VCaP (cell line): ENCODE measurements around the gene PPFIA2.
"Not testable (repeated sequence)": the region's sequence is repeated elsewhere in the genome, so short reads cannot be mapped to it uniquely, and the experiment has no call there.

ENCODE experiments used
- H3K27ac ChIP-seq: fragments of 450-650 bp; 2 replicates; pipeline ENCODE4 v1.5.1; 2017
- TF ChIP-seq, protein P1 (sequence below): fragments of 450-650 bp; conservative IDR thresholded peaks from 2 replicates; pipeline ENCODE4 v1.5.1; 2017; ENCODE audit warnings: mild to moderate bottlenecking, moderate library complexity

PPFIA2 gene

DNA sequence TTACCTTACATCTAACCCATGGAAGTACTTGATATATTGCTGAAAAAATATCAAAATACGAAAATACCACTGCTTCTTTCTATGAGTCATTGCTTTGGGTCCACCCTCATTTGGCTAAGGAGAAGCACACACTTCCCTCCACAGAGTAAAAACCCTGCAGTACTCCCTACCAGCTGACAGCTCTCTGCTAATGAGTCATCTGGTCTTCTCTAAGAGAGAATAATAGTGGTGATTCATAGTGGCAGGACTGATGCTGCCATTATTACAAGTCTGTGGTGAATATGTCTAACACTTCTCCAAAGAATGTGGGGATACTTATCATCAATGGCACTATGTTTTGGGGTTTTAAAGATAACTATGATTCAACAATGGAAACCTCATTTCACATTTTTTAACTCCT, 90.7 kb downstream of the PPFIA2 start:
- TF ChIP-seq, protein P1, sequence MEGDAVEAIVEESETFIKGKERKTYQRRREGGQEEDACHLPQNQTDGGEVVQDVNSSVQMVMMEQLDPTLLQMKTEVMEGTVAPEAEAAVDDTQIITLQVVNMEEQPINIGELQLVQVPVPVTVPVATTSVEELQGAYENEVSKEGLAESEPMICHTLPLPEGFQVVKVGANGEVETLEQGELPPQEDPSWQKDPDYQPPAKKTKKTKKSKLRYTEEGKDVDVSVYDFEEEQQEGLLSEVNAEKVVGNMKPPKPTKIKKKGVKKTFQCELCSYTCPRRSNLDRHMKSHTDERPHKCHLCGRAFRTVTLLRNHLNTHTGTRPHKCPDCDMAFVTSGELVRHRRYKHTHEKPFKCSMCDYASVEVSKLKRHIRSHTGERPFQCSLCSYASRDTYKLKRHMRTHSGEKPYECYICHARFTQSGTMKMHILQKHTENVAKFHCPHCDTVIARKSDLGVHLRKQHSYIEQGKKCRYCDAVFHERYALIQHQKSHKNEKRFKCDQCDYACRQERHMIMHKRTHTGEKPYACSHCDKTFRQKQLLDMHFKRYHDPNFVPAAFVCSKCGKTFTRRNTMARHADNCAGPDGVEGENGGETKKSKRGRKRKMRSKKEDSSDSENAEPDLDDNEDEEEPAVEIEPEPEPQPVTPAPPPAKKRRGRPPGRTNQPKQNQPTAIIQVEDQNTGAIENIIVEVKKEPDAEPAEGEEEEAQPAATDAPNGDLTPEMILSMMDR: no peak
- no peak overlapping the region for H3K27ac ChIP-seq

DNA sequence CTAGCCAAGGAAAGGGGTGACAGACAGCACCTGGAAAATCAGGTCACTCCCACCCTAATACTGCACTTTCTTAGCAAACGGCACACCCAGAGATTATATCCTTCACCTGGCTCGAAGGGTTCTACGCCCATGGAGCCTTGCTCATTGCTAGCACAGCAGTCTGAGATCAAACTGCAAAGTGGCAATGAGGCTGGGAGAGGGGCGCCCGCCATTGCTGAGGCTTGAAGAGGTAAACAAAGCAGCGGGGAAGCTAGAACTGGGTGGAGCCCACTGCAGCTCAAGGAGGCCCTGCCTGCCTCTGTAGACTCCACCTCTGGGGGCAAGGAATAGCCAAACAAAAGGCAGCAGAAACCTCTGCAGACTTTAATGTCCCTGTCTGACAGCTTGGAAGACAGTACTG, 99.8 kb downstream of the PPFIA2 start:
- H3K27ac ChIP-seq: not testable (repeated sequence)

DNA sequence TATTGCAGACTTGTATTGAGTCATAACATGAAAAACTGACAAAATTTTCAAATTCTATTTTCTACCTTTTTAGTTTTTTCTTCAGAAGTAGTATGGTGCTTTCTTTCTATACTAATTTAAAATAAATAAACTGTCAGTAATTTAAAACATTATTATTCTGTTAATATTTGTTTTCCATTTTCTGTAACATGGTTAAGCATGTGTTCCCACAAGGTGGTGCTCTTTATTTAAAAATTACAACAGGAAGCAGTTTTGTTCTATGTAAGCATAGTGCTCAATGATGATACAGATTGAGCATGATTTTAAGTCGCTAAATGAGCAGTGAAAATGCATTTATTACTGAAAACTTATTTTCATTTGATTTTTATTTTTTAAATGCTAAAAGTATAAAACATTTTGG, 114.6 kb downstream of the PPFIA2 start:
- TF ChIP-seq, protein P1: peak; percentile 74

DNA sequence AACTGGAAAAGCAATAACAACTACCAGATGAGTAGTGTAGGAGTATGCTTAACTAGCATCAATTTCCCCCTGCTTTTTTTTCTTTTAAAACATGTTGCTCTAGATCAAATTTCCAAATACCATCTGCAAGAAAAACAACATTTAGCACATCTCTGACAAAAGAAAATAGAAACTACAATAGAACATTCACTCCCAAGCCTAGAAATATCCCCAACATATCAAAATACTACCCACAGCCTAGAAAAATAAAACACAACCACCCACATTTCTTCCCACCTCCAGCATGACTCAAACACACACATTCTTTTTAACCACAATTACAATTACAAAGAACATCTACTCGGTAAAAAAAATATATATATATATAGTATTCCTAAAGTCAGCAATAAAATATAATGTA, 120.0 kb downstream of the PPFIA2 start:
- TF ChIP-seq, protein P1: no peak
- H3K27ac ChIP-seq: no peak overlapping the region

More for the DNA sequence above, 114.6 kb downstream of the PPFIA2 start:
- no peak overlapping the region for H3K27ac ChIP-seq

DNA sequence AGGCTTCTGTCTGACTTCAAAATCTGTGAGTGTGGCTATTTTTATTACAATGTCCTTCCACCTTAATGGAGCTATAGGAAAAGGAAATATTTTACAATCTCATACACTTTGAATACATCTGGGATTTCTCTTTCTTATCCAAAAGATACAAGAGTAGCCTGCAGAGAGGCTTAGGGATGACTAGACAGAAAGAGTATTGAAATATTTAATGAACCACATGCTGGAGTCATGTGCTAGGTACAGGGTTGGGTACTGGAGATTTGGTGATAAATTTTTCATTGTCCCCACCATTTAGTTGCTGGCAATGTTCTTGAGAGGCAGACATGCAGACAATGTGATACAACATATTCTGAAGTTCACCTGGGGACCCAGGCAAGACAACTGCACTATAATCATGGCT, 126.0 kb downstream of the PPFIA2 start:
- H3K27ac ChIP-seq: no peak overlapping the region
- TF ChIP-seq, protein P1: no peak

DNA sequence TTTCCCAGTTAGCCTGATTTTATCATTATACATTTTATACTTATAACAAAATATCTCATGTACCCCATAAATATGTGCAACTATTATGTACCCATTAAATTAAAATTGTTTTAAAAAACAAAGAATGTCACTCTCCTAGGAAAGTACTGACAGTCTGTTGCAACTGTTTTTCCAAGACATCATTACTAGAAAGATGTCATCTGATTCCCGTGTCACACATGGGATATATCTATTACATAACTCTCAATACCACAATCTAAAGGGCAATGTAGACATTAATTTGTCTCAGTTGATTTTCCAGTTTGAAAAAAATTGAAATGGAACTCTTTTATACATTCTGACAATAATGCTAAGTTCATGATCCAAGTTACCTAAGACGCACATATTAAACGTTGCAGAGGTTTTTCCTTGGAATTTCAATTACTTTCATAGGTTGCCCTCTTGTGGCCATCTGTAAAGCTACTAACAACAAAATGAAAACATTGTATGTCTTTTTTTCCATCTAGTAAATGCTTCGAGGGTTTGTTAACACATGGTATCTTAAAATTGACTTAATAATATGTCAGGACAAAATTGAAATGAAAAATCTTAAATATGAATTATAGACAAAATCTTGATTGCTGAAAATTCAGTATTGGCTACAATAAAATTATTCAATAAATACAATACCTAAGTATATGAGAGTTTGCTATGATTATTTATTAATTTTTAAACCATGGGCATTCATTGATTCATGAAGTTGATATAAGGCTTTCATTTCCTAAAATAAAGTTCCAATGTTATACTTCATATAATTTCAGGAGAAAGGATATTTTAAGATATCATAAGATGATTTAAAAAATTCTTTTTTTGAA, 131.6 kb downstream of the PPFIA2 start:
- TF ChIP-seq, protein P1: peak; percentile 82

DNA sequence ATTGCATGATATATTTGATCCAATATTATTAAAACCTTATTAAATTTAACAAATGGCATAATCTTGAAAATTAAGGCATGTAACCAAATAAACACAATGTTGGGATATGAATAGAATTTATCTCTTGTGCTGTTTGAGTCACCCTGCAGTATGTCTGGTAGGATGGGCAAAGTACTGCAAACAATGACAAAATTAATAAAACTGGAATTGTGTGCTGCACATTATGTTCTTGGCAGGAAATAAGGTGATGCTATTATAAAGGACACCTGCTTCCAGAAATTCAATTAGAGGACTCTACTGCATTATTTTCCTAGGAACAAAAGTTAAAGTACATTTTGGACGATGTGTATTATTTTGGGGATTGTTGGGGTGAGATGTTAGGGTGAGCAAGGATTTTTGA, 132.7 kb downstream of the PPFIA2 start:
- TF ChIP-seq, protein P1: no peak
- peak overlapping the region; percentile 47 for H3K27ac ChIP-seq

More for the DNA sequence above, 131.6 kb downstream of the PPFIA2 start:
- H3K27ac ChIP-seq: peak overlapping the region; percentile 47

DNA sequence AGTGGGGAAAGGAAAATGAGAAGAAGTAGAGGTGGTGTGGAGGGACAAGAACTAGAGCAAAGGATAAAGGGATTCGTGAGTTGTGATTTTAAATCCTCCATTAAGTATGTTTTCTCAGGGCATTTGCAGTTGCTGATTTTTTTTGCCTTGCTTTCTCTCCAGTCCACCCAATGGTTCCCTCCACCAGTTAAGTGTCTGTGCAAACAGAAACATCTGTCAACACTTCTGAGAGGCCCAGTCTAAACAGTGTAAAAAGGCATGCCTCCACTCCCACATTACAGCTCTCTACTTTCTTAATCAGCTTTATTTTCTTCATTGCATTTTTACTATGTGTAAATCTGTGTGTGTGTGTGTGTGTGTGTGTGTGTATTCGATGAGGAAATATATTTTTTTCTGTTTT, 141.2 kb downstream of the PPFIA2 start:
- TF ChIP-seq, protein P1: no peak
- no peak overlapping the region for H3K27ac ChIP-seq
